MM.1S (cell line): Measurements from ENCODE around the gene FAT2.

Experiments
- CTCF ChIP-seq: fragments of 300-600 bp; sonication (generic); IDR thresholded peaks from 2 replicates; pipeline ENCODE4 v1.5.1; 2016; ENCODE audit warnings: antibody characterized with exemption, low read length, mixed read lengths
- EZH2 ChIP-seq: fragments of 300-600 bp; sonication (generic); optimal IDR thresholded peaks from 2 replicates; pipeline ENCODE3; 2017; ENCODE audit warnings: low read depth, mild to moderate bottlenecking, antibody characterized with exemption, low read length, mixed read lengths
- EZH2phosphoT487 ChIP-seq: fragments of 300-600 bp; sonication (generic); IDR thresholded peaks from 2 replicates; pipeline ENCODE4 v1.6.1; 2018; ENCODE audit warnings: antibody characterized with exemption, low read length

GRCh38 chr5:151601391-151601790 is 10.3 kb upstream of the FAT2 start:
- no peak for TF ChIP-seq CTCF
- TF ChIP-seq EZH2 = no peak
- no peak for TF ChIP-seq EZH2phosphoT487
